Panc1 (cell line): Measurements from ENCODE around the gene ADARB1. TPM values are rescaled to one million over a fixed set of nuclear protein-coding genes. Genes with fewer than 3 reads are reported as not detected.

Source experiments
- ATAC-seq: fragments of 200-7000 bp; cut with Tn5 transposase; 2 replicates; pipeline ENCODE4 v1.9.1; 2020; ENCODE audit warnings: mild to moderate bottlenecking, moderate library complexity
- BruUV-seq: library from RNA; stranded (reverse); fragments of 400-500 nt; replicated peaks from 2 replicates; lab custom pipeline; 2021; lab: Mats Ljungman, UMichigan
- CTCF ChIA-PET: fragments of 300-600 bp; sonication (Branson Sonifier 250); formaldehyde crosslinking; loops from one replicate; lab custom pipeline; 2022; ENCODE audit warnings: antibody characterized with exemption; lab: Charles Lee
- POLR2A ChIA-PET: fragments of 300-600 bp; sonication (Branson Sonifier 250); formaldehyde crosslinking; loops from one replicate; lab custom pipeline; 2022; ENCODE audit warnings: antibody characterized with exemption; lab: Charles Lee
- DNase-seq: peaks from one replicate; pipeline ENCODE4 v3.0.0-alpha.2; 2010; ENCODE audit warnings: low read depth, low spot score
- H3K27ac ChIP-seq: 2 replicates; pipeline ENCODE4 v1.5.1; 2011; ENCODE audit warnings: mild to moderate bottlenecking, low read length, inconsistent platforms
- H3K27me3 ChIP-seq: fragments of 200-500 bp; sonication (Bioruptor generic); 2 replicates; pipeline ENCODE4 v1.6.0; 2014; ENCODE audit warnings: low read length, inconsistent platforms; ENCODE audit not compliant: control insufficient read depth, insufficient read depth
- H3K36me3 ChIP-seq: fragments of 200-500 bp; sonication (Bioruptor generic); 2 replicates; pipeline ENCODE4 v1.5.1; 2014; ENCODE audit warnings: inconsistent platforms, mild to moderate bottlenecking, low read length, moderate library complexity; ENCODE audit not compliant: control insufficient read depth, insufficient read depth
- H3K4me1 ChIP-seq: 2 replicates; pipeline ENCODE4 v1.5.1; 2011; ENCODE audit warnings: inconsistent platforms, mild to moderate bottlenecking, low read length, moderate library complexity; ENCODE audit not compliant: control insufficient read depth, insufficient read depth
- H3K4me3 ChIP-seq, 2 experiments: 2 replicates each; pipeline ENCODE4 v1.5.1; 2011 to 2012; ENCODE audit warnings: low read depth in 2 of 2, low read length in 2 of 2, mild to moderate bottlenecking in 2 of 2, inconsistent platforms in 1 of 2, moderate library complexity in 1 of 2
- H3K9me3 ChIP-seq: fragments of 200-500 bp; sonication (Bioruptor generic); 2 replicates; pipeline ENCODE4 v1.5.1; 2014; ENCODE audit warnings: low read depth, mild to moderate bottlenecking, inconsistent platforms, low read length, moderate library complexity; ENCODE audit not compliant: control insufficient read depth, insufficient read depth
- CTCF ChIP-seq: fragments of 450-650 bp; IDR thresholded peaks from 2 replicates; pipeline ENCODE4 v1.5.1; 2017; ENCODE audit warnings: mild to moderate bottlenecking
- POLR2AphosphoS5 ChIP-seq: IDR thresholded peaks from 2 replicates; pipeline ENCODE4 v1.6.1; 2012; ENCODE audit warnings: mild to moderate bottlenecking, low read depth, low read length, moderate library complexity
- REST ChIP-seq, 2 experiments: IDR thresholded peaks; 2 replicates each; pipeline ENCODE4 v1.6.1; 2011 to 2012; ENCODE audit warnings: low read depth in 2 of 2, control low read depth in 1 of 2, low read length in 1 of 2, mild to moderate bottlenecking in 1 of 2, moderate library complexity in 1 of 2; ENCODE audit not compliant: insufficient read depth in 1 of 2
- SIN3A ChIP-seq: IDR thresholded peaks from 2 replicates; pipeline ENCODE4 v1.6.1; 2012; ENCODE audit warnings: low read depth, mild to moderate bottlenecking, low read length, moderate library complexity, borderline replicate concordance; ENCODE audit not compliant: insufficient read depth
- TCF7L2 ChIP-seq: IDR thresholded peaks from 2 replicates; pipeline ENCODE4 v1.6.1; 2011; ENCODE audit warnings: mild to moderate bottlenecking, low read depth, low read length, inconsistent platforms
- in situ Hi-C: cut with HindIII; loops from 2 replicates; pipeline ENCODE4 v1.10.0; 2016; ENCODE audit warnings: low sequenced_read_pairs, low pct_unique_long_range_greater_than_20kb
- intact Hi-C: fragments of 100-400 bp; cut with micrococcal nuclease; formaldehyde crosslinking; loops from one replicate; pipeline ENCODE4 v1.10.0; 2022; ENCODE audit not compliant: unreplicated experiment
- total RNA-seq: library from RNA; stranded (reverse); gene quantifications from one replicate; pipeline ENCODE4 v1.2.1, GENCODE V29; 2021; ENCODE audit not compliant: unreplicated experiment

Gene ADARB1
- total RNA-seq, 1 experiment from 2014 or later: 15.0 TPM

- ChIA-PET POLR2A (no interaction called here), CTCF (no interaction called here)
- TF ChIP-seq CTCF (no peak), SIN3A (no peak), REST (IDR thresholded peaks at IDR 0.05; ENCODE audit: insufficient read depth in 1 of 2, low read depth in 2 of 2, low read length in 1 of 2) (no peak), POLR2AphosphoS5 (no peak), TCF7L2 (no peak)
- no peaks in the 10 kb centered on the region for H3K36me3 ChIP-seq
- ATAC-seq: no peak
- no peaks in the 10 kb centered on the region for H3K27me3 ChIP-seq
- in situ Hi-C loops: no loop called here
- H3K9me3 ChIP-seq: no peaks in the 10 kb centered on the region
- no peak overlapping the region for H3K27ac ChIP-seq
- intact Hi-C loops: no loop called here
- H3K4me1 ChIP-seq: no peaks in the 10 kb centered on the region
- no TSS peak for BruUV-seq
- DNase-seq: no peak
- H3K4me3 ChIP-seq: no peak overlapping the region
Measured at GRCh38 chr21:45172420-45172819, 98.0 kb downstream of the ADARB1 start.

- in situ Hi-C loops: no loop called here
- no peaks in the 10 kb centered on the region for H3K36me3 ChIP-seq
- no peak overlapping the region for H3K4me3 ChIP-seq
- no peak overlapping the region for H3K27ac ChIP-seq
- ChIA-PET POLR2A (no interaction called here), CTCF (no interaction called here)
- H3K9me3 ChIP-seq: no peaks in the 10 kb centered on the region
- intact Hi-C loops: no loop called here
- TF ChIP-seq CTCF (no peak), REST (IDR thresholded peaks at IDR 0.05; ENCODE audit: insufficient read depth in 1 of 2, low read depth in 2 of 2, low read length in 1 of 2) (no peak), POLR2AphosphoS5 (no peak), SIN3A (no peak)
- H3K4me1 ChIP-seq: no peaks in the 10 kb centered on the region
- DNase-seq: no peak
- BruUV-seq: TSS peak; percentile 44
- no peaks in the 10 kb centered on the region for H3K27me3 ChIP-seq
- no peak for ATAC-seq
Measured at GRCh38 chr21:45175326-45176095, 101.1 kb downstream of the ADARB1 start.
